Stimulated activated CD8-positive, alpha-beta memory T cell treated with anti-CD3 and anti-CD28 coated beads, Interleukin-2, amount 100 ng/mL, for 48 hours (primary cell): ENCODE data around the gene RIPK4.

Experiments used
- DNase-seq, 2 donors: peaks; one replicate each; pipeline ENCODE4 v3.0.0-alpha.2; 2020; ENCODE audit warnings: low read depth in 2 of 2

Gene RIPK4

DNA sequence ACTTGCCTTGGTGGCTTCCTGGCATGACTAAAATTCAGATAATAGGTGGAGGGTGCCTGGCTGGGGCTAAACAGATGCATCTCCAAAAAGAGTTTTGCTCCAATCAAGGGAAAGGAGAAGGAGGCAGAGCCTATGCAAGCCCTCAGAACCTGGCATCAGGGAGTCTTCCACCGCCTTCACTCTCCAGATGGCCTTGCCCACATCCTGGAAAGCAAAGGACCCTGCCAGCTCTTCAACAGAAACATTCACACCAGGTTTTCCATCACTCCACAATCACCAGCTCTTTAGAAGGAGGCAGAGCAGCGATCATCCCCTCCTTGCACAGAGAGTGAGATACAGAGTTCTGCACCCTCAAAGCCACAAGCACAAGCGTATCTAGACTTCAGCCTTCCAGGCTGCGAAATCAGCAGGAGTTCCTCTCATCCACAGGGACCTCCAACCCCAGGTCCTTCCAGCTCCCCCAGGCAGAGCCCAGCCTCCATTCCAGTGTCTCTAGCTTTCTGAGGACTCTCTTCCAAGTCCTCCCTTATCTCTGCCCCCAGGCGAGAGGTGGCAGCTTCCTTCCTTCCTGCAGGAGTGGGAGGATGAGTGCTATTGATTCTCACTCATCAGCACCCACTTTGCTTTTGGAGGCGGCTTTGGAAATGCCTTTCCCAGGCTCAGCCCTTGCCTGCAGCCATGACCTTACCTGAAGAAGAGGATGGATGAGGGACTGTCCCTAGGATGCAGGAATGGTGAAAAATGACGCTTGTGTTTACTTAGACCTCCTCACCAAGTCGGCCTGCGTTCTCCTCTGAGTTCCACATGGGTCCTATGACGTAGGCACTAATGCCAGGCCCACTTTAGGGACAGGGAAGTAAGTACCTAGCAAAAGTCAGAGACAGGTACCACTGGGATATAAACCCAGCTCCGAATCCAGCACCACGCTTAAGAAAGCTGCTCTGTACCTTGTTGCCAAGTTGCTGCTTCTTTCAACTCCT is 75.4 kb downstream of the RIPK4 start:
- no peak for DNase-seq
